ENCODE data around the gene PSMC3IP.

The PSMC3IP gene

GRCh38 chr17:42525221-42525620, 52.3 kb downstream of the PSMC3IP start:
- Histone ChIP-seq H3K4me3 (ENCODE audit: insufficient read depth in 1 of 2, low read depth in 1 of 2, low read length in 2 of 2) (no peak overlapping the region), H3K27me3 (ENCODE audit: control insufficient read depth in 1 of 2, insufficient read depth in 1 of 2, low read length in 2 of 2) (no peaks in the 10 kb centered on the region), H3K9me3 (ENCODE audit: control insufficient read depth, low read length) (no peaks in the 10 kb centered on the region), H3K4ac (ENCODE audit: low read depth in 1 of 2, low read length in 2 of 2) (no peak overlapping the region), H2AK5ac (ENCODE audit: low read length, severe bottlenecking) (no peak overlapping the region), H2BK12ac (ENCODE audit: low read length in 2 of 2) (no peak overlapping the region), H3K23ac (ENCODE audit: low read length in 2 of 2) (no peak overlapping the region), H2AFZ (ENCODE audit: low read depth, low read length) (no peak overlapping the region), H4K91ac (ENCODE audit: low read length) (no peak overlapping the region), H3K4me1 (ENCODE audit: control insufficient read depth, insufficient read depth, low read depth, low read length) (peaks cover 31% of the 10 kb centered on the region), H4K8ac (ENCODE audit: low read length) (no peak overlapping the region), H3K18ac (ENCODE audit: low read depth in 1 of 2, low read length in 2 of 2) (no peak overlapping the region), H3K27ac (ENCODE audit: low read length, poor library complexity, severe bottlenecking) (no peak overlapping the region), H3K4me2 (ENCODE audit: low read length, poor library complexity, severe bottlenecking) (no peak overlapping the region), H3K14ac (ENCODE audit: low read length in 2 of 2) (no peak overlapping the region), H3K79me1 (replicated peaks; ENCODE audit: low read length, poor library complexity, severe bottlenecking) (peaks cover 3% of the 10 kb centered on the region), H3K36me3 (ENCODE audit: control insufficient read depth in 1 of 2, insufficient read depth in 2 of 2, low read depth in 1 of 2, low read length in 2 of 2) (peaks cover 16 to 20% of the 10 kb centered on the region in 2 experiments), H2BK15ac (ENCODE audit: low read depth, poor library complexity, severe bottlenecking) (no peak overlapping the region), H3K9ac (ENCODE audit: low read length) (no peak overlapping the region), H2BK5ac (ENCODE audit: low read depth, low read length, poor library complexity, severe bottlenecking) (no peak overlapping the region), H2BK120ac (ENCODE audit: low read depth, low read length) (no peak overlapping the region)
- 33% methylated on average over 1 of the region's 2 CpGs for WGBS
- DNase-seq: peak; percentile 45

- Histone ChIP-seq H3K4ac (ENCODE audit: low read depth in 1 of 2, low read length in 2 of 2) (peak overlapping the region in 1 of 2 experiments; percentile 57), H3K14ac (ENCODE audit: low read length in 2 of 2) (peak overlapping the region in 1 of 2 experiments; percentile 23), H3K27ac (ENCODE audit: low read length, poor library complexity, severe bottlenecking) (peak overlapping the region; percentile 100), H3K9me3 (ENCODE audit: control insufficient read depth, low read length) (no peaks in the 10 kb centered on the region), H2AK5ac (ENCODE audit: low read length, severe bottlenecking) (peak overlapping the region; percentile 84), H2BK120ac (ENCODE audit: low read depth, low read length) (no peak overlapping the region), H3K9ac (ENCODE audit: low read length) (peak overlapping the region; percentile 85), H4K8ac (ENCODE audit: low read length) (peak overlapping the region; percentile 54), H3K79me1 (replicated peaks; ENCODE audit: low read length, poor library complexity, severe bottlenecking) (peaks cover 3% of the 10 kb centered on the region), H2AFZ (ENCODE audit: low read depth, low read length) (no peak overlapping the region), H2BK5ac (ENCODE audit: low read depth, low read length, poor library complexity, severe bottlenecking) (no peak overlapping the region), H2BK15ac (ENCODE audit: low read depth, poor library complexity, severe bottlenecking) (peak overlapping the region; percentile 88), H3K36me3 (ENCODE audit: control insufficient read depth in 1 of 2, insufficient read depth in 2 of 2, low read depth in 1 of 2, low read length in 2 of 2) (peaks cover 16 to 20% of the 10 kb centered on the region in 2 experiments), H3K23ac (ENCODE audit: low read length in 2 of 2) (no peak overlapping the region), H3K27me3 (ENCODE audit: control insufficient read depth in 1 of 2, insufficient read depth in 1 of 2, low read length in 2 of 2) (no peaks in the 10 kb centered on the region), H4K91ac (ENCODE audit: low read length) (peak overlapping the region; percentile 10), H3K4me3 (ENCODE audit: insufficient read depth in 1 of 2, low read depth in 1 of 2, low read length in 2 of 2) (no peak overlapping the region), H3K18ac (ENCODE audit: low read depth in 1 of 2, low read length in 2 of 2) (peak overlapping the region; percentile 23 to 79), H3K4me2 (ENCODE audit: low read length, poor library complexity, severe bottlenecking) (no peak overlapping the region), H2BK12ac (ENCODE audit: low read length in 2 of 2) (peak overlapping the region; percentile 64 to 79), H3K4me1 (ENCODE audit: control insufficient read depth, insufficient read depth, low read depth, low read length) (peaks cover 50% of the 10 kb centered on the region)
- no peak for DNase-seq
- 88% methylated on average over 8 of the region's 8 CpGs for WGBS
These were observed 54.7 kb downstream of the PSMC3IP start for GRCh38 chr17:42522798-42523278.
